ENCODE results near the gene LTBR. TPM values are rescaled to one million over a fixed set of nuclear protein-coding genes. Genes with fewer than 3 reads are reported as not detected.

LTBR gene
- total RNA-seq, 1 experiment from 2014 or later: 4.8 TPM

- Histone ChIP-seq H3K14ac (ENCODE audit: insufficient read depth, low read length) (no peak overlapping the region), H2AFZ (ENCODE audit: low read length) (no peak overlapping the region), H3K9me3 (ENCODE audit: control insufficient read depth, low read depth, low read length) (no peaks in the 10 kb centered on the region), H2AK5ac (ENCODE audit: insufficient read length, low read length) (no peak overlapping the region), H2BK5ac (ENCODE audit: insufficient read length, low read length) (no peak overlapping the region), H2BK12ac (ENCODE audit: insufficient read length, low read depth, low read length) (no peak overlapping the region), H3K23ac (ENCODE audit: insufficient read length, low read depth, low read length) (no peak overlapping the region), H4K91ac (ENCODE audit: insufficient read length, low read depth, low read length) (no peak overlapping the region), H3K4me2 (ENCODE audit: insufficient read depth, insufficient read length, low read length) (no peak overlapping the region), H3K23me2 (ENCODE audit: insufficient read length, low read depth, low read length, poor library complexity, severe bottlenecking) (peaks cover 26% of the 10 kb centered on the region), H2BK15ac (ENCODE audit: low read depth, low read length) (no peak overlapping the region), H2BK20ac (ENCODE audit: low read depth, low read length, poor library complexity, severe bottlenecking) (no peak overlapping the region), H2BK120ac (ENCODE audit: low read depth, low read length, poor library complexity, severe bottlenecking) (no peak overlapping the region), H3K9ac (ENCODE audit: extremely low read depth, insufficient read length, low read length) (no peak overlapping the region), H3K79me1 (ENCODE audit: insufficient read depth, low read depth, low read length, poor library complexity, severe bottlenecking) (peaks cover 9% of the 10 kb centered on the region), H3K79me2 (ENCODE audit: insufficient read depth, low read length) (peaks cover 28% of the 10 kb centered on the region), H4K20me1 (ENCODE audit: control insufficient read depth, insufficient read depth, insufficient read length) (no peaks in the 10 kb centered on the region), H3K27me3 (ENCODE audit: insufficient read depth, low read length) (no peaks in the 10 kb centered on the region), H3K4me1 (ENCODE audit: insufficient read depth, low read length) (peaks cover 15% of the 10 kb centered on the region; the same call in 1 of the 2 replicates), H3K27ac (ENCODE audit: insufficient read length, low read depth, low read length) (no peak overlapping the region), H3T11ph (ENCODE audit: low read length) (no peak overlapping the region), H3K56ac (ENCODE audit: insufficient read length, low read depth, low read length) (no peak overlapping the region), H3K4ac (ENCODE audit: low read depth, low read length) (peak overlapping the region; percentile 48; the same call in 1 of the 2 replicates), H3K18ac (ENCODE audit: insufficient read length, low read depth, low read length) (no peak overlapping the region), H4K8ac (replicated peaks; ENCODE audit: insufficient read length, low read depth, low read length) (no peak overlapping the region), H4K5ac (ENCODE audit: insufficient read length, low read depth, low read length) (no peak overlapping the region)
- TF ChIP-seq CTCF (conservative IDR thresholded peaks at IDR 0.05): no peak
- WGBS (ENCODE audit: extremely low coverage, insufficient read length, low lambda C conversion rate): no CpG with 5 or more reads among the region's 9 CpGs
- Mint-ChIP-seq H3K27ac (peak overlapping the region; percentile 53 to 86 (median 53); a peak in 5 of 7 replicates), H3K4me3 (no peak overlapping the region; a peak in 1 of 5 replicates), H3K4me1 (peaks cover 59% of the 10 kb centered on the region in 2 experiments), H3K27me3 (ENCODE audit: low read depth) (no peaks in the 10 kb centered on the region), H3K36me3 (ENCODE audit: insufficient read depth in 1 of 3, low read depth in 3 of 3) (peaks cover 16 to 53% (median 44%) of the 10 kb centered on the region in 3 experiments), H3K9me3 (no peaks in the 10 kb centered on the region; a peak in 1 of 5 replicates)
- DNase-seq: no peak
These were observed 14.9 kb upstream of the LTBR start for GRCh38 chr12:6368906-6369525.

All from H9 (cell line).